ENCODE data around the gene KHDRBS1.
"Not testable (repeated sequence)": the region's sequence is repeated elsewhere in the genome, so short reads cannot be mapped to it uniquely, and the experiment has no call there.

KHDRBS1 gene

GRCh38 chr1:32012709-32013385, 821 bp upstream of the KHDRBS1 start:
- H3K9ac ChIP-seq (ENCODE audit: low read depth in 1 of 2, low read length in 2 of 2), result peak overlapping the region; percentile 78 to 98
- peaks cover 10 to 21% of the 10 kb centered on the region in 2 donors for H3K4me1 ChIP-seq (ENCODE audit: control insufficient read depth in 2 of 2, insufficient read depth in 2 of 2, low read length in 2 of 2)
- H3K36me3 ChIP-seq (ENCODE audit: control insufficient read depth in 2 of 2, insufficient read depth in 2 of 2, low read length in 2 of 2), result no peaks in the 10 kb centered on the region
- H3K27me3 ChIP-seq (ENCODE audit: control insufficient read depth in 2 of 2, insufficient read depth in 2 of 2, low read length in 2 of 2), result no peaks in the 10 kb centered on the region
- peak overlapping the region; percentile 99 for H3K27ac ChIP-seq (ENCODE audit: low read depth in 2 of 2, low read length in 2 of 2)
- H3K4me3 ChIP-seq (ENCODE audit: low read length in 2 of 2), result peak overlapping the region; percentile 89 to 98
- H3K9me3 ChIP-seq (ENCODE audit: control insufficient read depth in 2 of 2, low read length in 2 of 2), result no peaks in the 10 kb centered on the region

- H3K36me3 ChIP-seq (ENCODE audit: control insufficient read depth in 2 of 2, insufficient read depth in 2 of 2, low read length in 2 of 2), result no peaks in the 10 kb centered on the region
- no peaks in the 10 kb centered on the region for H3K27me3 ChIP-seq (ENCODE audit: control insufficient read depth in 2 of 2, insufficient read depth in 2 of 2, low read length in 2 of 2)
- no peaks in the 10 kb centered on the region for H3K9me3 ChIP-seq (ENCODE audit: control insufficient read depth in 2 of 2, low read length in 2 of 2)
- peaks cover 10 to 22% of the 10 kb centered on the region in 2 donors for H3K4me1 ChIP-seq (ENCODE audit: control insufficient read depth in 2 of 2, insufficient read depth in 2 of 2, low read length in 2 of 2)
- H3K27ac ChIP-seq (ENCODE audit: low read depth in 2 of 2, low read length in 2 of 2), result peak overlapping the region; percentile 99
- H3K4me3 ChIP-seq (ENCODE audit: low read length in 2 of 2), result peak overlapping the region; percentile 89 to 98
- H3K9ac ChIP-seq (ENCODE audit: low read depth in 1 of 2, low read length in 2 of 2), result peak overlapping the region; percentile 92 to 98
These were observed 705 bp downstream of the KHDRBS1 start for GRCh38 chr1:32014199-32014947.

GRCh38 chr1:32014948-32015273, 1.2 kb downstream of the KHDRBS1 start:
- Histone ChIP-seq H3K36me3 (ENCODE audit: control insufficient read depth in 2 of 2, insufficient read depth in 2 of 2, low read length in 2 of 2) (no peaks in the 10 kb centered on the region), H3K4me1 (ENCODE audit: control insufficient read depth in 2 of 2, insufficient read depth in 2 of 2, low read length in 2 of 2) (peaks cover 12 to 27% of the 10 kb centered on the region in 2 donors), H3K4me3 (ENCODE audit: low read length in 2 of 2) (peak overlapping the region; percentile 89 to 98), H3K27ac (ENCODE audit: low read depth in 2 of 2, low read length in 2 of 2) (peak overlapping the region; percentile 99), H3K9me3 (ENCODE audit: control insufficient read depth in 2 of 2, low read length in 2 of 2) (no peaks in the 10 kb centered on the region), H3K9ac (ENCODE audit: low read depth in 1 of 2, low read length in 2 of 2) (peak overlapping the region; percentile 92 to 98), H3K27me3 (ENCODE audit: control insufficient read depth in 2 of 2, insufficient read depth in 2 of 2, low read length in 2 of 2) (no peaks in the 10 kb centered on the region)

- no peaks in the 10 kb centered on the region for H3K36me3 ChIP-seq (ENCODE audit: control insufficient read depth in 2 of 2, insufficient read depth in 2 of 2, low read length in 2 of 2)
- H3K4me3 ChIP-seq (ENCODE audit: low read length in 2 of 2), result peak overlapping the region in 1 of 2 donors; percentile 41
- H3K27me3 ChIP-seq (ENCODE audit: control insufficient read depth in 2 of 2, insufficient read depth in 2 of 2, low read length in 2 of 2), result no peaks in the 10 kb centered on the region
- peak overlapping the region in 1 of 2 donors; percentile 32 for H3K27ac ChIP-seq (ENCODE audit: low read depth in 2 of 2, low read length in 2 of 2)
- H3K9ac ChIP-seq (ENCODE audit: low read depth in 1 of 2, low read length in 2 of 2), result no peak overlapping the region
- H3K4me1 ChIP-seq (ENCODE audit: control insufficient read depth in 2 of 2, insufficient read depth in 2 of 2, low read length in 2 of 2), result peaks cover 25 to 29% of the 10 kb centered on the region in 2 donors
- no peaks in the 10 kb centered on the region for H3K9me3 ChIP-seq (ENCODE audit: control insufficient read depth in 2 of 2, low read length in 2 of 2)
These were observed 6.7 kb downstream of the KHDRBS1 start for GRCh38 chr1:32020339-32020738.

GRCh38 chr1:32021574-32022018, 7.9 kb downstream of the KHDRBS1 start:
- not testable (repeated sequence) for H3K9me3 ChIP-seq (ENCODE audit: control insufficient read depth in 2 of 2, low read length in 2 of 2); H3K9ac ChIP-seq (ENCODE audit: low read depth in 1 of 2, low read length in 2 of 2); H3K27me3 ChIP-seq (ENCODE audit: control insufficient read depth in 2 of 2, insufficient read depth in 2 of 2, low read length in 2 of 2); H3K4me3 ChIP-seq (ENCODE audit: low read length in 2 of 2); H3K27ac ChIP-seq (ENCODE audit: low read depth in 2 of 2, low read length in 2 of 2); H3K36me3 ChIP-seq (ENCODE audit: control insufficient read depth in 2 of 2, insufficient read depth in 2 of 2, low read length in 2 of 2)
- H3K4me1 ChIP-seq (ENCODE audit: control insufficient read depth in 2 of 2, insufficient read depth in 2 of 2, low read length in 2 of 2), result peaks cover 18% of the 10 kb centered on the region in 2 donors

- Histone ChIP-seq H3K36me3 (ENCODE audit: control insufficient read depth in 2 of 2, insufficient read depth in 2 of 2, low read length in 2 of 2) (peaks cover 0 to 5% of the 10 kb centered on the region in 2 donors), H3K9ac (ENCODE audit: low read depth in 1 of 2, low read length in 2 of 2) (no peak overlapping the region), H3K4me1 (ENCODE audit: control insufficient read depth in 2 of 2, insufficient read depth in 2 of 2, low read length in 2 of 2) (peaks cover 16 to 18% of the 10 kb centered on the region in 2 donors), H3K9me3 (ENCODE audit: control insufficient read depth in 2 of 2, low read length in 2 of 2) (no peaks in the 10 kb centered on the region), H3K4me3 (ENCODE audit: low read length in 2 of 2) (no peak overlapping the region), H3K27ac (ENCODE audit: low read depth in 2 of 2, low read length in 2 of 2) (no peak overlapping the region), H3K27me3 (ENCODE audit: control insufficient read depth in 2 of 2, insufficient read depth in 2 of 2, low read length in 2 of 2) (no peaks in the 10 kb centered on the region)
These were observed 9.7 kb downstream of the KHDRBS1 start for GRCh38 chr1:32023351-32023750.

- H3K27ac ChIP-seq (ENCODE audit: low read depth in 2 of 2, low read length in 2 of 2), result no peak overlapping the region
- H3K4me3 ChIP-seq (ENCODE audit: low read length in 2 of 2), result no peak overlapping the region
- H3K27me3 ChIP-seq (ENCODE audit: control insufficient read depth in 2 of 2, insufficient read depth in 2 of 2, low read length in 2 of 2), result no peaks in the 10 kb centered on the region
- H3K9me3 ChIP-seq (ENCODE audit: control insufficient read depth in 2 of 2, low read length in 2 of 2), result no peaks in the 10 kb centered on the region
- no peak overlapping the region for H3K9ac ChIP-seq (ENCODE audit: low read depth in 1 of 2, low read length in 2 of 2)
- peaks cover 0 to 8% of the 10 kb centered on the region in 2 donors for H3K36me3 ChIP-seq (ENCODE audit: control insufficient read depth in 2 of 2, insufficient read depth in 2 of 2, low read length in 2 of 2)
- H3K4me1 ChIP-seq (ENCODE audit: control insufficient read depth in 2 of 2, insufficient read depth in 2 of 2, low read length in 2 of 2), result peaks cover 6 to 11% of the 10 kb centered on the region in 2 donors
These were observed 11.8 kb downstream of the KHDRBS1 start for GRCh38 chr1:32025515-32025914.

GRCh38 chr1:32028746-32029145, 15.1 kb downstream of the KHDRBS1 start:
- Histone ChIP-seq H3K27me3 (ENCODE audit: control insufficient read depth in 2 of 2, insufficient read depth in 2 of 2, low read length in 2 of 2) (no peaks in the 10 kb centered on the region), H3K9ac (ENCODE audit: low read depth in 1 of 2, low read length in 2 of 2) (no peak overlapping the region), H3K4me3 (ENCODE audit: low read length in 2 of 2) (no peak overlapping the region), H3K36me3 (ENCODE audit: control insufficient read depth in 2 of 2, insufficient read depth in 2 of 2, low read length in 2 of 2) (peaks cover 18 to 26% of the 10 kb centered on the region in 2 donors), H3K27ac (ENCODE audit: low read depth in 2 of 2, low read length in 2 of 2) (no peak overlapping the region), H3K4me1 (ENCODE audit: control insufficient read depth in 2 of 2, insufficient read depth in 2 of 2, low read length in 2 of 2) (peaks cover 0 to 8% of the 10 kb centered on the region in 2 donors), H3K9me3 (ENCODE audit: control insufficient read depth in 2 of 2, low read length in 2 of 2) (no peaks in the 10 kb centered on the region)

- H3K9me3 ChIP-seq (ENCODE audit: control insufficient read depth in 2 of 2, low read length in 2 of 2), result no peaks in the 10 kb centered on the region
- H3K36me3 ChIP-seq (ENCODE audit: control insufficient read depth in 2 of 2, insufficient read depth in 2 of 2, low read length in 2 of 2), result peaks cover 35 to 39% of the 10 kb centered on the region in 2 donors
- no peak overlapping the region for H3K4me3 ChIP-seq (ENCODE audit: low read length in 2 of 2)
- no peak overlapping the region for H3K27ac ChIP-seq (ENCODE audit: low read depth in 2 of 2, low read length in 2 of 2)
- H3K9ac ChIP-seq (ENCODE audit: low read depth in 1 of 2, low read length in 2 of 2), result no peak overlapping the region
- no peaks in the 10 kb centered on the region for H3K27me3 ChIP-seq (ENCODE audit: control insufficient read depth in 2 of 2, insufficient read depth in 2 of 2, low read length in 2 of 2)
- H3K4me1 ChIP-seq (ENCODE audit: control insufficient read depth in 2 of 2, insufficient read depth in 2 of 2, low read length in 2 of 2), result peaks cover 0 to 8% of the 10 kb centered on the region in 2 donors
These were observed 18.1 kb downstream of the KHDRBS1 start for GRCh38 chr1:32031578-32032274.

- no peak overlapping the region for H3K27ac ChIP-seq (ENCODE audit: low read depth in 2 of 2, low read length in 2 of 2)
- H3K4me1 ChIP-seq (ENCODE audit: control insufficient read depth in 2 of 2, insufficient read depth in 2 of 2, low read length in 2 of 2), result peaks cover 0 to 8% of the 10 kb centered on the region in 2 donors
- H3K36me3 ChIP-seq (ENCODE audit: control insufficient read depth in 2 of 2, insufficient read depth in 2 of 2, low read length in 2 of 2), result peaks cover 39 to 44% of the 10 kb centered on the region in 2 donors
- no peaks in the 10 kb centered on the region for H3K9me3 ChIP-seq (ENCODE audit: control insufficient read depth in 2 of 2, low read length in 2 of 2)
- H3K27me3 ChIP-seq (ENCODE audit: control insufficient read depth in 2 of 2, insufficient read depth in 2 of 2, low read length in 2 of 2), result no peaks in the 10 kb centered on the region
- H3K4me3 ChIP-seq (ENCODE audit: low read length in 2 of 2), result no peak overlapping the region
- no peak overlapping the region for H3K9ac ChIP-seq (ENCODE audit: low read depth in 1 of 2, low read length in 2 of 2)
These were observed 18.6 kb downstream of the KHDRBS1 start for GRCh38 chr1:32032275-32032615.
